Neuronal stem cell (in vitro differentiated cells): ENCODE data around the gene ZNF883.

Source experiments
- DNase-seq: peaks from one replicate; pipeline ENCODE4 v3.0.0-alpha.2; 2013; ENCODE audit warnings: low spot score
- H2AFZ ChIP-seq: one replicate; pipeline ENCODE4 v1.6.1; 2013; ENCODE audit warnings: mild to moderate bottlenecking, low read length, inconsistent platforms
- H2AK5ac ChIP-seq: 2 replicates; pipeline ENCODE4 v1.6.1; 2013; ENCODE audit warnings: low read depth, mild to moderate bottlenecking, inconsistent platforms, low read length, moderate library complexity, mixed read lengths
- H2BK120ac ChIP-seq: 2 replicates; pipeline ENCODE4 v1.6.1; 2013; ENCODE audit warnings: low read depth, mild to moderate bottlenecking, inconsistent platforms, low read length, moderate library complexity, mixed read lengths
- H2BK12ac ChIP-seq: one replicate; pipeline ENCODE4 v1.6.1; 2013; ENCODE audit warnings: low read length, inconsistent platforms
- H2BK15ac ChIP-seq: 2 replicates; pipeline ENCODE4 v1.6.1; 2013; ENCODE audit warnings: mild to moderate bottlenecking, low read length, inconsistent platforms, mixed read lengths
- H2BK5ac ChIP-seq: one replicate; pipeline ENCODE4 v1.6.1; 2013; ENCODE audit warnings: inconsistent platforms, mild to moderate bottlenecking, low read length, moderate library complexity
- H3K14ac ChIP-seq: one replicate; pipeline ENCODE4 v1.6.1; 2013; ENCODE audit warnings: low read length, inconsistent platforms
- H3K18ac ChIP-seq: 2 replicates; pipeline ENCODE4 v1.6.1; 2013; ENCODE audit warnings: low read length, inconsistent platforms
- H3K23ac ChIP-seq: 2 replicates; pipeline ENCODE4 v1.6.1; 2013; ENCODE audit warnings: low read depth, mild to moderate bottlenecking, mixed read lengths, low read length, inconsistent platforms; ENCODE audit not compliant: poor library complexity
- H3K27ac ChIP-seq: replicated peaks from 3 replicates; pipeline ENCODE4 v1.5.1; 2013; ENCODE audit warnings: low read length, inconsistent platforms
- H3K27me3 ChIP-seq, 3 experiments: 2 replicates each; pipeline ENCODE4 v1.6.1; 2013; ENCODE audit warnings: low read length in 3 of 3, mild to moderate bottlenecking in 2 of 3, inconsistent platforms in 1 of 3, low read depth in 1 of 3, mixed read lengths in 1 of 3, moderate library complexity in 1 of 3; ENCODE audit not compliant: control insufficient read depth in 3 of 3, insufficient read depth in 3 of 3
- H3K36me3 ChIP-seq, 2 donors: replicated peaks in 1 of 2; 2 replicates each; pipeline ENCODE4 v1.6.1; 2013; ENCODE audit warnings: low read length in 2 of 2; ENCODE audit not compliant: control insufficient read depth in 2 of 2, insufficient read depth in 2 of 2
- H3K4ac ChIP-seq: 2 replicates; pipeline ENCODE4 v1.6.1; 2013; ENCODE audit warnings: inconsistent platforms, mild to moderate bottlenecking, low read length, moderate library complexity
- H3K4me1 ChIP-seq, 2 donors: 1 replicate in 1 of 2; 2 replicates in 1 of 2; pipeline ENCODE4 v1.6.1; 2013; ENCODE audit warnings: low read length in 2 of 2, low read depth in 1 of 2; ENCODE audit not compliant: control insufficient read depth in 2 of 2, insufficient read depth in 1 of 2
- H3K4me2 ChIP-seq: one replicate; pipeline ENCODE4 v1.6.1; 2013; ENCODE audit warnings: mild to moderate bottlenecking, low read length, inconsistent platforms; ENCODE audit not compliant: insufficient read depth, poor library complexity, severe bottlenecking
- H3K4me3 ChIP-seq, 2 donors: 2 replicates each; pipeline ENCODE4 v1.5.1; 2013; ENCODE audit warnings: low read length in 2 of 2, mild to moderate bottlenecking in 2 of 2, inconsistent platforms in 1 of 2, moderate library complexity in 1 of 2
- H3K79me1 ChIP-seq: one replicate; pipeline ENCODE4 v1.6.1; 2013; ENCODE audit warnings: low read depth, mild to moderate bottlenecking, inconsistent platforms, low read length, moderate library complexity
- H3K9ac ChIP-seq: one replicate; pipeline ENCODE4 v1.6.1; 2013; ENCODE audit warnings: mild to moderate bottlenecking, low read depth, low read length, inconsistent platforms; ENCODE audit not compliant: poor library complexity
- H3K9me3 ChIP-seq, 2 donors: replicated peaks in 1 of 2; 2 replicates each; pipeline versions ENCODE3 to v1.6.1; 2013; ENCODE audit warnings: low read length in 2 of 2, mild to moderate bottlenecking in 2 of 2, inconsistent platforms in 1 of 2, low read depth in 1 of 2, mixed read lengths in 1 of 2, moderate library complexity in 1 of 2; ENCODE audit not compliant: control insufficient read depth in 2 of 2, insufficient read depth in 1 of 2
- H4K8ac ChIP-seq: one replicate; pipeline ENCODE4 v1.6.1; 2013; ENCODE audit warnings: low read depth, mild to moderate bottlenecking, inconsistent platforms, low read length, moderate library complexity
- H4K91ac ChIP-seq: one replicate; pipeline ENCODE4 v1.6.1; 2013; ENCODE audit warnings: low read length, low read depth, mild to moderate bottlenecking, inconsistent platforms; ENCODE audit not compliant: poor library complexity
- WGBS, 2 donors: extraction: QIAGEN DNeasy Blood & Tissue Kit; methylation state at CpG; one replicate each; pipeline ENCODE4 v1.1.7; 2013; ENCODE audit warnings: missing lambda C conversion rate in 2 of 2, mixed read lengths in 1 of 2; ENCODE audit not compliant: insufficient read length in 2 of 2, insufficient replicate concordance in 1 of 2; ENCODE audit errors: extremely low coverage in 2 of 2; 5-methylcytosine and 5-hydroxymethylcytosine counted together

The ZNF883 gene

GRCh38 chr9:113056191-113057106 is 44.5 kb upstream of the ZNF883 start, which contains the start of gene ZFP37:
Gene ZFP37, minus strand, starts transcription at chr9:113056724. Its CDS starts 36 bp downstream, at chr9:113056688.
- no peak within 1 kb of the TSS for H2BK12ac ChIP-seq
- H3K27ac ChIP-seq: no peak within 1 kb of the TSS
- H4K8ac ChIP-seq: peak within 1 kb of the TSS; percentile 72
- H3K4me2 ChIP-seq: peak within 1 kb of the TSS; percentile 71
- H2BK5ac ChIP-seq: no peak within 1 kb of the TSS
- peaks cover 8 to 20% (median 9%) of the 10 kb centered on the region in 3 experiments for H3K27me3 ChIP-seq
- peak within 1 kb of the TSS; percentile 98 for H3K18ac ChIP-seq
- no peak within 1 kb of the TSS for H3K14ac ChIP-seq
- peak within 1 kb of the TSS; percentile 84 for H2BK15ac ChIP-seq
- WGBS, 2 donors: no CpG with 5 or more reads among the region's 62 CpGs
- H3K9ac ChIP-seq: peak within 1 kb of the TSS; percentile 88
- peak within 1 kb of the TSS; percentile 86 to 92 for H3K4me3 ChIP-seq
- H2AFZ ChIP-seq: peak within 1 kb of the TSS; percentile 97
- peak within 1 kb of the TSS; percentile 86 for H3K23ac ChIP-seq
- H3K4ac ChIP-seq: no peak within 1 kb of the TSS
- H4K91ac ChIP-seq: no peak within 1 kb of the TSS
- peaks cover 5% of the 10 kb centered on the region for H3K79me1 ChIP-seq
- no peak within 1 kb of the TSS for H2AK5ac ChIP-seq
- H3K4me1 ChIP-seq: peaks cover 0 to 4% of the 10 kb centered on the region in 2 donors
- peak; percentile 79 for DNase-seq
- H3K9me3 ChIP-seq: peaks cover 32 to 69% of the 10 kb centered on the region in 2 donors
- no peaks in the 10 kb centered on the region for H3K36me3 ChIP-seq
- H2BK120ac ChIP-seq: no peak within 1 kb of the TSS

- Histone ChIP-seq H4K8ac (no peak overlapping the region), H3K9me3 (peaks cover 27 to 94% of the 10 kb centered on the region in 2 donors), H3K9ac (no peak overlapping the region), H2AK5ac (no peak overlapping the region), H3K23ac (no peak overlapping the region), H2BK5ac (no peak overlapping the region), H3K4ac (no peak overlapping the region), H3K4me2 (no peak overlapping the region), H2BK12ac (no peak overlapping the region), H2AFZ (no peak overlapping the region), H3K27me3 (no peaks in the 10 kb centered on the region), H3K27ac (no peak overlapping the region), H2BK120ac (no peak overlapping the region), H4K91ac (no peak overlapping the region), H3K36me3 (peaks cover 13 to 69% of the 10 kb centered on the region in 2 donors), H3K79me1 (no peaks in the 10 kb centered on the region), H3K4me1 (no peaks in the 10 kb centered on the region), H3K14ac (no peak overlapping the region), H3K18ac (no peak overlapping the region), H2BK15ac (no peak overlapping the region), H3K4me3 (no peak overlapping the region)
- DNase-seq: no peak
- no CpG with 5 or more reads among the region's 4 CpGs for WGBS, 2 donors
These were observed 31.1 kb upstream of the ZNF883 start for GRCh38 chr9:113042884-113043657.

- H3K4ac ChIP-seq: no peak overlapping the region
- H3K23ac ChIP-seq: no peak overlapping the region
- H3K27ac ChIP-seq: no peak overlapping the region
- H2BK5ac ChIP-seq: no peak overlapping the region
- no peaks in the 10 kb centered on the region for H3K27me3 ChIP-seq
- no peak overlapping the region for H2BK120ac ChIP-seq
- no peak overlapping the region for H2AK5ac ChIP-seq
- no peak overlapping the region for H3K14ac ChIP-seq
- no peaks in the 10 kb centered on the region for H3K79me1 ChIP-seq
- no peak for DNase-seq
- WGBS, 2 donors: no CpG with 5 or more reads among the region's 1 CpG
- H2BK15ac ChIP-seq: no peak overlapping the region
- H4K91ac ChIP-seq: no peak overlapping the region
- no peak overlapping the region for H4K8ac ChIP-seq
- no peak overlapping the region for H3K18ac ChIP-seq
- H3K4me3 ChIP-seq: no peak overlapping the region
- H3K4me1 ChIP-seq: no peaks in the 10 kb centered on the region
- no peak overlapping the region for H2BK12ac ChIP-seq
- no peak overlapping the region for H2AFZ ChIP-seq
- H3K4me2 ChIP-seq: no peak overlapping the region
- H3K9ac ChIP-seq: no peak overlapping the region
- no peaks in the 10 kb centered on the region for H3K36me3 ChIP-seq
- H3K9me3 ChIP-seq: peaks cover 9 to 11% of the 10 kb centered on the region in 2 donors
These were observed 14.2 kb upstream of the ZNF883 start for GRCh38 chr9:113026200-113026599.

GRCh38 chr9:113018247-113018646 is 6.3 kb upstream of the ZNF883 start:
- H4K8ac ChIP-seq: no peak overlapping the region
- peaks cover 0 to 4% of the 10 kb centered on the region in 2 donors for H3K9me3 ChIP-seq
- H3K27me3 ChIP-seq: no peaks in the 10 kb centered on the region
- no peak overlapping the region for H3K9ac ChIP-seq
- H3K14ac ChIP-seq: no peak overlapping the region
- H2BK120ac ChIP-seq: no peak overlapping the region
- H3K79me1 ChIP-seq: no peaks in the 10 kb centered on the region
- no peak overlapping the region for H4K91ac ChIP-seq
- no peak overlapping the region for H3K27ac ChIP-seq
- H3K4ac ChIP-seq: no peak overlapping the region
- no peak overlapping the region for H3K23ac ChIP-seq
- no peak overlapping the region for H3K4me3 ChIP-seq
- H2BK15ac ChIP-seq: no peak overlapping the region
- H3K36me3 ChIP-seq: no peaks in the 10 kb centered on the region
- no peak overlapping the region for H3K18ac ChIP-seq
- DNase-seq: no peak
- no peak overlapping the region for H3K4me2 ChIP-seq
- no peak overlapping the region for H2BK5ac ChIP-seq
- no peak overlapping the region for H2AFZ ChIP-seq
- no peaks in the 10 kb centered on the region for H3K4me1 ChIP-seq
- H2AK5ac ChIP-seq: no peak overlapping the region
- no peak overlapping the region for H2BK12ac ChIP-seq
- no CpG with 5 or more reads among the region's 3 CpGs for WGBS, 2 donors
